NB4 (cell line): ENCODE measurements around the gene ITPRID1.

ENCODE experiments used
- MYC ChIP-seq: IDR thresholded peaks from 2 replicates; pipeline ENCODE4 v1.6.1; 2011; ENCODE audit warnings: low read depth, low read length
- POLR2A ChIP-seq: IDR thresholded peaks from 2 replicates; pipeline ENCODE4 v1.6.1; 2011; ENCODE audit warnings: mild to moderate bottlenecking; ENCODE audit not compliant: insufficient read length; ENCODE audit errors: extremely low read depth
- TF ChIP-seq, protein P1 (sequence below): IDR thresholded peaks from one replicate; pipeline ENCODE4 v1.5.1; 2012; ENCODE audit warnings: low read depth, low read length
- TF ChIP-seq, protein P2 (sequence below): IDR thresholded peaks from 2 replicates; pipeline ENCODE4 v1.6.1; 2011; ENCODE audit warnings: low read depth, low read length

DNA sequence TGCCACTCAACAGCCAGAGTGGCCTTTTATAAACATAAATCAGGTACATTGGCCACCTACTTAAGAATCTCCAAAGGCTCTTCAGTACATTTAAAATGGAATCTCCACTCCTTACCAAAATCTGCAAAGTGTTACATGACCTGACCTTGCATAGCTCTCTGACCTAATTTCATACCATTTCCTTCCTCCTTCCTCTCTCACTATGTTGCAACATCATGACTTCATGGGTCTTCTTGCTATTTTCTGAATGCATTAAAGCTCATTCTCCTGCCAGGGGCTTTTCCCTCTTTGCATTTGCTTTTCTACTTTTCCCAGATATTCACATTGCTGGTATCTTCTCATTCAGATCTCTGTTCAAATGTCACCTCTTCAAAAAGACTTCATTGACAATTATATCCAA is 151.0 kb downstream of the ITPRID1 start:
- TF ChIP-seq, protein P1, sequence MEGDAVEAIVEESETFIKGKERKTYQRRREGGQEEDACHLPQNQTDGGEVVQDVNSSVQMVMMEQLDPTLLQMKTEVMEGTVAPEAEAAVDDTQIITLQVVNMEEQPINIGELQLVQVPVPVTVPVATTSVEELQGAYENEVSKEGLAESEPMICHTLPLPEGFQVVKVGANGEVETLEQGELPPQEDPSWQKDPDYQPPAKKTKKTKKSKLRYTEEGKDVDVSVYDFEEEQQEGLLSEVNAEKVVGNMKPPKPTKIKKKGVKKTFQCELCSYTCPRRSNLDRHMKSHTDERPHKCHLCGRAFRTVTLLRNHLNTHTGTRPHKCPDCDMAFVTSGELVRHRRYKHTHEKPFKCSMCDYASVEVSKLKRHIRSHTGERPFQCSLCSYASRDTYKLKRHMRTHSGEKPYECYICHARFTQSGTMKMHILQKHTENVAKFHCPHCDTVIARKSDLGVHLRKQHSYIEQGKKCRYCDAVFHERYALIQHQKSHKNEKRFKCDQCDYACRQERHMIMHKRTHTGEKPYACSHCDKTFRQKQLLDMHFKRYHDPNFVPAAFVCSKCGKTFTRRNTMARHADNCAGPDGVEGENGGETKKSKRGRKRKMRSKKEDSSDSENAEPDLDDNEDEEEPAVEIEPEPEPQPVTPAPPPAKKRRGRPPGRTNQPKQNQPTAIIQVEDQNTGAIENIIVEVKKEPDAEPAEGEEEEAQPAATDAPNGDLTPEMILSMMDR: no peak
- no peak for TF ChIP-seq MYC
- no peak for TF ChIP-seq POLR2A
- TF ChIP-seq, protein P2, sequence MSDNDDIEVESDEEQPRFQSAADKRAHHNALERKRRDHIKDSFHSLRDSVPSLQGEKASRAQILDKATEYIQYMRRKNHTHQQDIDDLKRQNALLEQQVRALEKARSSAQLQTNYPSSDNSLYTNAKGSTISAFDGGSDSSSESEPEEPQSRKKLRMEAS: no peak
